ENCODE measurements around the gene PDZD8.

DNA sequence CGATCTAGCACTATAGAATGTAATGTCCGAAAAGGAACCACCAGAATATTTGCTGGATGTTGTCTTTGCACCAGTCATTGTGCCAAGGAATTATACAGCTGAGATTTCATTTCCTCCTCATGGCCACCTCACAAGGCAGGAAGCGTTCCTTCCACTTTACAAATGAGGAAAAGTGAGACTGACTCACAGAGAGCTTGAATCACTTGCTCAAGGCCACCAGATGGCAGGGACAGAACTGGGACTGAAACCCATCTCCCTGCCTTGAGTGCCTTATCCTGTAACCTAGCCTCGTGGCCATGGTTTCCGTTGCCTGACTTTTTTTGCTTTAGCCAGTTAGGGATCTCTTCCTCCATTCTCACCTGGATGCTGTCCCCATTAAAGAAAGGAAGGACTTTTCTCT lies 44.7 kb upstream of the PDZD8 start:
- TF ChIP-seq EZH2phosphoT487 (IDR thresholded peaks at IDR 0.05; ENCODE audit: insufficient read depth, low read depth) (no peak), EZH2 (IDR thresholded peaks at IDR 0.05; ENCODE audit: insufficient read depth, poor library complexity, severe bottlenecking) (no peak)

Data from GM23248 (cell line).